Nephron (organoid): ENCODE results near the gene IPO4.
A peak's percentile ranks its signal among the peaks of the same experiment; 100 is the strongest.

Source experiments
- H3K27ac Mint-ChIP-seq, 3 experiments: 2 replicates each; pipeline ENCODE4 v1.8.0; 2020; ENCODE audit warnings: mixed read lengths in 3 of 3, mild to moderate bottlenecking in 2 of 3, moderate library complexity in 1 of 3
- H3K27me3 Mint-ChIP-seq: 2 replicates; pipeline ENCODE4 v1.8.0; 2021; ENCODE audit warnings: low read depth, mild to moderate bottlenecking, moderate library complexity, mixed read lengths
- H3K36me3 Mint-ChIP-seq: 2 replicates; pipeline ENCODE4 v1.8.0; 2020; ENCODE audit warnings: low read depth, mixed read lengths
- H3K4me1 Mint-ChIP-seq: 2 replicates; pipeline ENCODE4 v1.8.0; 2020; ENCODE audit warnings: mixed read lengths
- H3K4me3 Mint-ChIP-seq, 3 experiments: 2 replicates each; pipeline ENCODE4 v1.8.0; 2020; ENCODE audit warnings: mild to moderate bottlenecking in 3 of 3, mixed read lengths in 3 of 3, moderate library complexity in 2 of 3
- H3K9me3 Mint-ChIP-seq: 2 replicates; pipeline ENCODE4 v1.8.0; 2020; ENCODE audit warnings: mixed read lengths
- CTCF ChIP-seq, 3 experiments: fragments of 200-600 bp; sonication (generic); IDR thresholded peaks; one replicate each; pipeline ENCODE4 v1.5.0; 2021; ENCODE audit warnings: antibody characterized with exemption in 3 of 3; ENCODE audit not compliant: unreplicated experiment in 3 of 3

IPO4 gene

GRCh38 chr14:24189460-24189859 is 844 bp upstream of the IPO4 start:
- TF ChIP-seq CTCF (IDR thresholded peaks at IDR 0.05; ENCODE audit: unreplicated experiment in 3 of 3) = no peak
- Mint-ChIP-seq H3K4me1 (peaks cover 35% of the 10 kb centered on the region), H3K4me3 (peak overlapping the region in 1 of 3 experiments; percentile 95), H3K27me3 (no peaks in the 10 kb centered on the region), H3K36me3 (peaks cover 31% of the 10 kb centered on the region), H3K9me3 (no peaks in the 10 kb centered on the region), H3K27ac (peak overlapping the region; percentile 44 to 90 (median 88))

GRCh38 chr14:24189059-24189375 is 401 bp upstream of the IPO4 start:
- Mint-ChIP-seq H3K27ac (peak overlapping the region; percentile 44 to 90 (median 88)), H3K4me1 (peaks cover 31% of the 10 kb centered on the region), H3K9me3 (no peaks in the 10 kb centered on the region), H3K27me3 (no peaks in the 10 kb centered on the region), H3K4me3 (peak overlapping the region; percentile 93 to 95 (median 94)), H3K36me3 (peaks cover 29% of the 10 kb centered on the region)
- TF ChIP-seq CTCF (IDR thresholded peaks at IDR 0.05; ENCODE audit: unreplicated experiment in 3 of 3) = no peak

GRCh38 chr14:24187539-24187915 is 1.1 kb downstream of the IPO4 start:
- Mint-ChIP-seq H3K9me3 (no peaks in the 10 kb centered on the region), H3K27ac (peak overlapping the region; percentile 44 to 90 (median 88)), H3K36me3 (peaks cover 28% of the 10 kb centered on the region), H3K4me3 (peak overlapping the region; percentile 93 to 95 (median 94)), H3K4me1 (peaks cover 29% of the 10 kb centered on the region), H3K27me3 (no peaks in the 10 kb centered on the region)
- TF ChIP-seq CTCF (IDR thresholded peaks at IDR 0.05; ENCODE audit: unreplicated experiment in 3 of 3) = no peak

- Mint-ChIP-seq H3K36me3 (peaks cover 28% of the 10 kb centered on the region), H3K9me3 (no peaks in the 10 kb centered on the region), H3K4me3 (peak overlapping the region; percentile 93 to 95 (median 94)), H3K27ac (no peak overlapping the region), H3K27me3 (no peaks in the 10 kb centered on the region), H3K4me1 (peaks cover 29% of the 10 kb centered on the region)
- TF ChIP-seq CTCF (IDR thresholded peaks at IDR 0.05; ENCODE audit: unreplicated experiment in 3 of 3) = no peak
Observed at GRCh38 chr14:24186831-24187538, 1.6 kb downstream of the IPO4 start.

GRCh38 chr14:24185741-24186140 is 2.9 kb downstream of the IPO4 start:
- Mint-ChIP-seq H3K4me1 (peaks cover 29% of the 10 kb centered on the region), H3K36me3 (peaks cover 29% of the 10 kb centered on the region), H3K27ac (no peak overlapping the region), H3K9me3 (no peaks in the 10 kb centered on the region), H3K27me3 (no peaks in the 10 kb centered on the region), H3K4me3 (peak overlapping the region in 2 of 3 experiments; percentile 47 to 55)
- no peak for TF ChIP-seq CTCF (IDR thresholded peaks at IDR 0.05; ENCODE audit: unreplicated experiment in 3 of 3)

- no peak overlapping the region for H3K27ac Mint-ChIP-seq
- no peak for TF ChIP-seq CTCF (IDR thresholded peaks at IDR 0.05; ENCODE audit: unreplicated experiment in 3 of 3)
- H3K27me3 Mint-ChIP-seq = no peaks in the 10 kb centered on the region
- H3K9me3 Mint-ChIP-seq = no peaks in the 10 kb centered on the region
- peak overlapping the region in 2 of 3 experiments; percentile 24 to 46 for H3K4me3 Mint-ChIP-seq
- peaks cover 27% of the 10 kb centered on the region for H3K4me1 Mint-ChIP-seq
- peaks cover 31% of the 10 kb centered on the region for H3K36me3 Mint-ChIP-seq
Observed at GRCh38 chr14:24185026-24185425, 3.6 kb downstream of the IPO4 start.
